Upper lobe of left lung (tissue), 6 donors: ENCODE data around the gene FGFRL1. TPM values are rescaled to one million over a fixed set of nuclear protein-coding genes. Genes with fewer than 3 reads are reported as not detected.

Experiments
- ATAC-seq, 2 donors: fragments of 200-7000 bp; cut with Tn5 transposase; one replicate each; pipeline ENCODE4 v1.9.1; 2022; ENCODE audit warnings: mild to moderate bottlenecking in 2 of 2, moderate library complexity in 2 of 2; ENCODE audit not compliant: low FRiP score in 2 of 2
- DNase-seq, 2 donors: peaks; one replicate each; pipeline ENCODE4 v3.0.0-alpha.2; 2019 to 2020
- H3K27ac ChIP-seq, 4 donors: fragments of 200-600 bp; sonication (generic); one replicate each; pipeline ENCODE4 v1.5.1; 2016 to 2019
- H3K27me3 ChIP-seq, 4 donors: fragments of 200-600 bp; sonication (generic); one replicate each; pipeline ENCODE4 v1.5.1; 2017 to 2019
- H3K36me3 ChIP-seq, 4 donors: fragments of 200-600 bp; sonication (generic); one replicate each; pipeline ENCODE4 v1.5.1; 2016 to 2019
- H3K4me1 ChIP-seq, 4 donors: fragments of 200-600 bp; sonication (generic); one replicate each; pipeline ENCODE4 v1.5.1; 2018 to 2019
- H3K4me3 ChIP-seq, 4 donors: fragments of 200-600 bp; sonication (generic); one replicate each; pipeline ENCODE4 v1.5.1; 2017 to 2019; ENCODE audit warnings: mild to moderate bottlenecking in 2 of 4, moderate library complexity in 1 of 4
- H3K9me3 ChIP-seq, 4 donors: fragments of 200-600 bp; sonication (generic); one replicate each; pipeline ENCODE4 v1.5.1; 2018 to 2019
- CTCF ChIP-seq, 6 experiments: fragments of 450-650 bp in 4 of 6; fragments of 200-600 bp in 2 of 6; sonication (generic) in 2 of 6; IDR thresholded peaks; one replicate each; pipeline ENCODE4 v1.5.1; 2016 to 2019; ENCODE audit warnings: antibody characterized with exemption in 6 of 6
- EP300 ChIP-seq, 4 donors: sonication (generic); formaldehyde crosslinking; IDR thresholded peaks; one replicate each; pipeline ENCODE4 v1.5.1; 2017; ENCODE audit warnings: antibody characterized with exemption in 4 of 4, control low read depth in 2 of 4
- POLR2A ChIP-seq, 4 donors: fragments of 450-650 bp; IDR thresholded peaks; one replicate each; pipeline ENCODE4 v1.5.1; 2016 to 2017; ENCODE audit warnings: antibody characterized with exemption in 4 of 4, mild to moderate bottlenecking in 2 of 4
- POLR2AphosphoS5 ChIP-seq, 2 donors: sonication (generic); formaldehyde crosslinking; IDR thresholded peaks; one replicate each; pipeline ENCODE4 v1.5.1; 2017; ENCODE audit warnings: antibody characterized with exemption in 2 of 2
- WGBS, 2 donors: methylation state at CpG; one replicate each; pipeline ENCODE4 v1.1.5; 2017 to 2018; 5-methylcytosine and 5-hydroxymethylcytosine counted together
- total RNA-seq, 6 donors: library from RNA; depleted of rRNA in 4 of 6; stranded (reverse); fragments of >200 nt in 4 of 6; gene quantifications; one replicate each; pipeline versions ENCODE4 v1.1.0 to v1.2.1, GENCODE V29; 2016 to 2021
- donor health status: DM: no; HTN: no; CAD: no; lungs with moderate emphysema.
- donor health status: DM: no; HTN: yes; CAD: no; lungs with severe emphysema.

Gene FGFRL1
- total RNA-seq, 6 donors from 2014 or later: 21.0 to 32.4 (median 25.6) TPM

DNA sequence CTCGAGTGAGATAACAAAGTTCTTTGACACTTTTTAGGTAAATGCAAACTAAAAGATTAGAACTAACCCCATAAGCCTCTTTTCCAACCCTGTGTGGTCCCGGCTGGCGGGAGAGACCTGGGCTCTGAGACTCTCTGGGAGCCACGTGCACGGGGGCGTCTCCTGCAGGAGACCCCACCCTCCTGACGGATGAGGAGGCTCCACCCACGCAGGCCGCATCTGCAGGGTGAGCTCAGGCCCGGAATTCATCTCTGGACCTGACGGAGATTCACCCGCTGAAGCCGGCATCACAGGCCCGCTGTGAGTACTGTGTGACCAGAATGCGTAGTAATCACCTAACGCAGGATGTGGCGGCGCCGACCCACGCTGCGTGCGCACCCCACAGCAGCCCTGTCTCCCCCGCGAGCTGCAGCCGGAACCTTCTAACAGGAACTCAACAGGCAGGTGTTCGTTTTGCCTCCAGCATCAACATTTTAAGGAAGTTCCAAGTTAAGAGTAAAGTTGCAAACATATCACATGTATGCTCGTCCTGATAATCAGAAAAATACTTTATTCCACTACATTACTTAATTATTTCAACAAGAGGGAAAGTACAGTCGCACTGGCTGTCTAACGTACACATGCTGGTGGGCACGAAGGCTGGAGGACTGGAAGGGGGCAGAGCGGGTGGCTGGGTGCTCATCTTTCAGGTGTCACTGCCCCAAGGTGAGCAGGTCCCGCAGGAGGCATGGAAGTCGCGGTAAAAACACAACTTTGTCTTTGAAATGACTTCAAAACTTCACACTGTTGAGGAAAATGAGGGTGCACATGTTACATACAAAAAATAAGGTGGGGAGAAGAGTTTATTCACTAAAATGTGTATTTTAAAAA is 44.5 kb downstream of the FGFRL1 start:
- peak overlapping the region in 1 of 4 donors; percentile 39 for H3K27ac ChIP-seq
- no peaks in the 10 kb centered on the region for H3K36me3 ChIP-seq
- peaks cover 0 to 18% (median 2%) of the 10 kb centered on the region in 4 donors for H3K4me1 ChIP-seq
- ATAC-seq (peak; percentile 61 to 77), DNase-seq (peak in 1 of 2 donors; percentile 91)
- no peaks in the 10 kb centered on the region for H3K9me3 ChIP-seq
- TF ChIP-seq EP300 (IDR thresholded peaks at IDR 0.05) (no peak), POLR2AphosphoS5 (IDR thresholded peaks at IDR 0.05) (no peak), POLR2A (IDR thresholded peaks at IDR 0.05) (no peak), CTCF (IDR thresholded peaks at IDR 0.05) (no peak)
- 41 to 47% methylated on average over 29 to 34 of the region's 34 CpGs for WGBS, 2 donors
- peaks cover 0 to 10% (median 4%) of the 10 kb centered on the region in 4 donors for H3K27me3 ChIP-seq
- H3K4me3 ChIP-seq: peak overlapping the region in 2 of 4 donors; percentile 10 to 18

DNA sequence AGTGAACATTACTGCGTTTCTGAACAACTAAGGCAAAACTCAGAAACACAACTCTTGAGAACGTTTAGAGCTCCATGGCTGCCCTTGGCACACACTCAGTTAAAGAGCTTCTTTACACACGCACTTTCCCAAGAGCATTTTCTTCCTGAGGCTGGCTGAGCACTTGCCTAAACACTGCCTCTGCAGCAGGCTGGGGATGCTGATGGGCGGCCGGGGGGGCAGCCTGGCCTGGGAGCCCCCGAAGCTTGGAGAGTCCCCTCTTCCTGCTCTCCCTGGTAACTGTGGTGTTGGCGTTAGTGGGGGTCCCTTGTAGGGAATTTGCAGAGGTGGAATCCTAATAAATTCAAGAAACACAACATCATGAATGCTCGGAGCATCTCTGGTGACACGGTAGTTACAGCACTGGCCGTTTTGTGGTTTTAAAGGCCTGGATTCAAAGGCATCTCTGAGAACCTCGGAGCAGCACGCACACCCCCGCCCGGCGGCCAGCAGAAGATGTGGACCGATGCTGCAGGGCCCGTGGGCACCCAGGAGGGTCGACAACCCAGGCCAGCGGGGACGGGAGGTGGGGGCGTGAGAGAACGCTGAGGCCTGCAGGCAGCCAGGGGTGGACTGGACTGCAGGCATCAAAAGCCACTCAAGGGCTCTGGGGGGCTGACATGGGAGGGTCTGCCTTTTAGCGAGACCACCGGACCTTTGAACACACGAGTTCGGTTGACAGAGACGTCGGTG is 45.4 kb downstream of the FGFRL1 start:
- H3K27me3 ChIP-seq: peaks cover 0 to 10% (median 3%) of the 10 kb centered on the region in 4 donors
- WGBS, 2 donors: 82 to 84% methylated on average over 19 to 28 of the region's 28 CpGs
- H3K4me3 ChIP-seq: no peak overlapping the region
- H3K27ac ChIP-seq: no peak overlapping the region
- H3K36me3 ChIP-seq: no peaks in the 10 kb centered on the region
- peaks cover 0 to 17% (median 2%) of the 10 kb centered on the region in 4 donors for H3K4me1 ChIP-seq
- no peak for ATAC-seq
- no peaks in the 10 kb centered on the region for H3K9me3 ChIP-seq
- no peak for TF ChIP-seq CTCF (IDR thresholded peaks at IDR 0.05)
- TF ChIP-seq POLR2A (IDR thresholded peaks at IDR 0.05): no peak
- no peak for TF ChIP-seq EP300 (IDR thresholded peaks at IDR 0.05)
- TF ChIP-seq POLR2AphosphoS5 (IDR thresholded peaks at IDR 0.05): no peak
- peak in 1 of 2 donors; percentile 65 for DNase-seq

- H3K4me1 ChIP-seq: peaks cover 0 to 17% (median 2%) of the 10 kb centered on the region in 4 donors
- H3K9me3 ChIP-seq: no peaks in the 10 kb centered on the region
- ATAC-seq (no peak), DNase-seq (no peak)
- H3K27ac ChIP-seq: no peak overlapping the region
- 77% methylated on average over 7 of the region's 7 CpGs for WGBS, 2 donors
- no peak for TF ChIP-seq EP300 (IDR thresholded peaks at IDR 0.05)
- no peak for TF ChIP-seq POLR2A (IDR thresholded peaks at IDR 0.05)
- TF ChIP-seq POLR2AphosphoS5 (IDR thresholded peaks at IDR 0.05): no peak
- TF ChIP-seq CTCF (IDR thresholded peaks at IDR 0.05): no peak
- peaks cover 0 to 10% (median 2%) of the 10 kb centered on the region in 4 donors for H3K27me3 ChIP-seq
- no peaks in the 10 kb centered on the region for H3K36me3 ChIP-seq
- no peak overlapping the region for H3K4me3 ChIP-seq
Observed at GRCh38 chr4:1057403-1057745, 45.9 kb downstream of the FGFRL1 start.

- no peaks in the 10 kb centered on the region for H3K36me3 ChIP-seq
- no peaks in the 10 kb centered on the region for H3K9me3 ChIP-seq
- H3K4me3 ChIP-seq: no peak overlapping the region
- WGBS, 2 donors: 64 to 65% methylated on average over 26 to 35 of the region's 35 CpGs
- peaks cover 0 to 10% (median 2%) of the 10 kb centered on the region in 4 donors for H3K27me3 ChIP-seq
- peaks cover 0 to 11% (median 0%) of the 10 kb centered on the region in 4 donors for H3K4me1 ChIP-seq
- no peak overlapping the region for H3K27ac ChIP-seq
- TF ChIP-seq CTCF (IDR thresholded peaks at IDR 0.05): no peak
- TF ChIP-seq POLR2AphosphoS5 (IDR thresholded peaks at IDR 0.05): no peak
- no peak for TF ChIP-seq POLR2A (IDR thresholded peaks at IDR 0.05)
- no peak for TF ChIP-seq EP300 (IDR thresholded peaks at IDR 0.05)
- peak in 1 of 2 donors; percentile 54 for DNase-seq
- ATAC-seq: peak in 1 of 2 donors; percentile 66
Observed at GRCh38 chr4:1058198-1058996, 47.0 kb downstream of the FGFRL1 start.
